ENCODE results near the gene COA5. TPM values are rescaled to one million over a fixed set of nuclear protein-coding genes. Genes with fewer than 3 reads are reported as not detected.

COA5 gene
- total and polyA plus RNA-seq, 4 donors: 9.7 to 42.0 (median 19.5) TPM

- Histone ChIP-seq H3K9me3 (ENCODE audit: control insufficient read depth in 4 of 4, low read length in 3 of 4) (no peaks in the 10 kb centered on the region), H3K4me1 (ENCODE audit: control insufficient read depth in 4 of 4, insufficient read depth in 4 of 4, low read length in 3 of 4) (no peaks in the 10 kb centered on the region), H3K36me3 (ENCODE audit: control insufficient read depth in 4 of 4, insufficient read depth in 3 of 4, low read depth in 1 of 4, low read length in 3 of 4) (peaks cover 5 to 39% (median 10%) of the 10 kb centered on the region in 4 donors), H3K27me3 (ENCODE audit: control insufficient read depth in 4 of 4, insufficient read depth in 4 of 4, low read length in 3 of 4) (no peaks in the 10 kb centered on the region), H3K9ac (ENCODE audit: low read depth in 1 of 2, low read length in 2 of 2) (no peak overlapping the region), H3K27ac (ENCODE audit: low read depth in 1 of 2, low read length in 2 of 2) (no peak overlapping the region), H3K4me3 (ENCODE audit: low read depth in 1 of 3, low read length in 3 of 3) (no peak overlapping the region)
- WGBS: 71% methylated on average over 19 of the region's 19 CpGs
- TF ChIP-seq TAF1 (conservative IDR thresholded peaks at IDR 0.05): no peak
- TF ChIP-seq HNF4A (conservative IDR thresholded peaks at IDR 0.05): no peak
- TF ChIP-seq RAD21 (IDR thresholded peaks at IDR 0.05): peak in 1 of 2 donors; percentile 75
- no peak for TF ChIP-seq GABPA (IDR thresholded peaks at IDR 0.05 in 1 of 2, conservative IDR thresholded peaks at IDR 0.05 in 1 of 2)
- no peak for TF ChIP-seq NR2F2 (IDR thresholded peaks at IDR 0.05)
- TF ChIP-seq, protein P1, sequence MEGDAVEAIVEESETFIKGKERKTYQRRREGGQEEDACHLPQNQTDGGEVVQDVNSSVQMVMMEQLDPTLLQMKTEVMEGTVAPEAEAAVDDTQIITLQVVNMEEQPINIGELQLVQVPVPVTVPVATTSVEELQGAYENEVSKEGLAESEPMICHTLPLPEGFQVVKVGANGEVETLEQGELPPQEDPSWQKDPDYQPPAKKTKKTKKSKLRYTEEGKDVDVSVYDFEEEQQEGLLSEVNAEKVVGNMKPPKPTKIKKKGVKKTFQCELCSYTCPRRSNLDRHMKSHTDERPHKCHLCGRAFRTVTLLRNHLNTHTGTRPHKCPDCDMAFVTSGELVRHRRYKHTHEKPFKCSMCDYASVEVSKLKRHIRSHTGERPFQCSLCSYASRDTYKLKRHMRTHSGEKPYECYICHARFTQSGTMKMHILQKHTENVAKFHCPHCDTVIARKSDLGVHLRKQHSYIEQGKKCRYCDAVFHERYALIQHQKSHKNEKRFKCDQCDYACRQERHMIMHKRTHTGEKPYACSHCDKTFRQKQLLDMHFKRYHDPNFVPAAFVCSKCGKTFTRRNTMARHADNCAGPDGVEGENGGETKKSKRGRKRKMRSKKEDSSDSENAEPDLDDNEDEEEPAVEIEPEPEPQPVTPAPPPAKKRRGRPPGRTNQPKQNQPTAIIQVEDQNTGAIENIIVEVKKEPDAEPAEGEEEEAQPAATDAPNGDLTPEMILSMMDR (IDR thresholded peaks at IDR 0.05; ENCODE audit: low read depth, low read length, missing input control): peak; percentile 66
- TF ChIP-seq FOXA2 (IDR thresholded peaks at IDR 0.05): no peak
- no peak for TF ChIP-seq RXRA (IDR thresholded peaks at IDR 0.05)
- TF ChIP-seq REST (IDR thresholded peaks at IDR 0.05): no peak
- TF ChIP-seq FOXA1 (IDR thresholded peaks at IDR 0.05): no peak
- TF ChIP-seq HNF4G (IDR thresholded peaks at IDR 0.05): no peak
- no peak for TF ChIP-seq ATF3 (IDR thresholded peaks at IDR 0.05)
- no peak for TF ChIP-seq EGR1 (IDR thresholded peaks at IDR 0.05; ENCODE audit: low read depth in 2 of 2)
- TF ChIP-seq YY1 (IDR thresholded peaks at IDR 0.05): no peak
- peak; percentile 75 for DNase-seq (ENCODE audit: low spot score)
Observed at GRCh38 chr2:98569197-98569793, 39.0 kb downstream of the COA5 start.

- WGBS: 95% methylated on average over 11 of the region's 11 CpGs
- Histone ChIP-seq H3K9ac (ENCODE audit: low read depth in 1 of 2, low read length in 2 of 2) (no peak overlapping the region), H3K36me3 (ENCODE audit: control insufficient read depth in 4 of 4, insufficient read depth in 3 of 4, low read depth in 1 of 4, low read length in 3 of 4) (peaks cover 6 to 40% (median 11%) of the 10 kb centered on the region in 4 donors), H3K27me3 (ENCODE audit: control insufficient read depth in 4 of 4, insufficient read depth in 4 of 4, low read length in 3 of 4) (no peaks in the 10 kb centered on the region), H3K27ac (ENCODE audit: low read depth in 1 of 2, low read length in 2 of 2) (no peak overlapping the region), H3K4me1 (ENCODE audit: control insufficient read depth in 4 of 4, insufficient read depth in 4 of 4, low read length in 3 of 4) (no peaks in the 10 kb centered on the region), H3K4me3 (ENCODE audit: low read depth in 1 of 3, low read length in 3 of 3) (no peak overlapping the region), H3K9me3 (ENCODE audit: control insufficient read depth in 4 of 4, low read length in 3 of 4) (no peaks in the 10 kb centered on the region)
- TF ChIP-seq, protein P2, sequence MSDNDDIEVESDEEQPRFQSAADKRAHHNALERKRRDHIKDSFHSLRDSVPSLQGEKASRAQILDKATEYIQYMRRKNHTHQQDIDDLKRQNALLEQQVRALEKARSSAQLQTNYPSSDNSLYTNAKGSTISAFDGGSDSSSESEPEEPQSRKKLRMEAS (IDR thresholded peaks at IDR 0.05): no peak
- TF ChIP-seq TAF1 (conservative IDR thresholded peaks at IDR 0.05) (no peak), RXRA (IDR thresholded peaks at IDR 0.05) (no peak), FOXA1 (IDR thresholded peaks at IDR 0.05) (no peak), ZBTB33 (IDR thresholded peaks at IDR 0.05) (no peak), REST (IDR thresholded peaks at IDR 0.05) (no peak), RAD21 (IDR thresholded peaks at IDR 0.05) (no peak), SP1 (IDR thresholded peaks at IDR 0.05) (no peak)
- no peak for DNase-seq (ENCODE audit: low spot score)
Observed at GRCh38 chr2:98568161-98568956, 40.0 kb downstream of the COA5 start.

All from liver (tissue), 9 donors.